HG03108 (cell line): ENCODE data around the gene TRAPPC13.
"Not testable (repeated sequence)": the region's sequence is repeated elsewhere in the genome, so short reads cannot be mapped to it uniquely, and the experiment has no call there.

Experiments used
- ATAC-seq: cut with Tn5 transposase; IDR thresholded peaks from one replicate; pipeline ENCODE4 v1.9.1; 2021; ENCODE audit warnings: moderate library complexity; ENCODE audit not compliant: unreplicated experiment

The TRAPPC13 gene

GRCh38 chr5:65674749-65675148 is 49.9 kb downstream of the TRAPPC13 start:
- ATAC-seq = no peak

DNA sequence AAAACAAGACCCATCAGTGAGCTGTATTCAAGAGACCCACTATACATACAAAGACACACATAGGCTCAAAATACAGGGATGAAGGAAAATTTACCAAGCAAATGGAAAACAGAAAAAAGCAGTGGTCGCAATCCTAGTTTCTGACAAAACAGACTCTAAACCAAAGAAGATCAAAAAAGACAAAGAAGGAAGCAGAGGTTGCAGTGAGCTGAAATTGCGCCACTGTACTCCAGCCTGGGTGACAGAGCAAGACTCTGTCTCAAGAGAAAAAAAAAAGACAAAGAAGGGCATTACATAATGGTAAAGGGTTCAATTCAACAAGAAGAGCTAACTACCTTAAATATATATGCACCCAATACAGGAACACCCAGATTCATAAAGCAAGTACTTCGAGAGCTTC is 51.2 kb downstream of the TRAPPC13 start:
- ATAC-seq = not testable (repeated sequence)

DNA sequence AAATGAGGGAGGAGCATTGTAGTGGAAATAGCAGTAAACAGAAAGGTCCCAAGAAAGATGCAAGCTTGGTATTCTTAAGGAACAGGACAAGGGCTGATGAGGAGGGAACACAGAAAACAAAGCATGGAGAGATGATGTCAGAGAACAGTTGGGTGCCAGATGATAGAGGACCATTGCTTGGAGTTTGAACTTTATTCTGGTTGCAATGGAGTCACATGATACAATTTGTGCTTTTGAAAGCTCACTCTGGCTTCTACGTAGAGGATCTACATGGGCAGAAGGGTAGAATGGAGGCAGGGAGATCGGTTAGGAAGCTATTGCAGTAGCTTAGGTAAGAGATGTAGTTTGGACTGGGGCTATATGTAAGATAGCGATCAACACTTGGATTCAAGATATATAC is 57.3 kb downstream of the TRAPPC13 start:
- no peak for ATAC-seq

GRCh38 chr5:65693121-65693520 is 68.3 kb downstream of the TRAPPC13 start:
- ATAC-seq = no peak

DNA sequence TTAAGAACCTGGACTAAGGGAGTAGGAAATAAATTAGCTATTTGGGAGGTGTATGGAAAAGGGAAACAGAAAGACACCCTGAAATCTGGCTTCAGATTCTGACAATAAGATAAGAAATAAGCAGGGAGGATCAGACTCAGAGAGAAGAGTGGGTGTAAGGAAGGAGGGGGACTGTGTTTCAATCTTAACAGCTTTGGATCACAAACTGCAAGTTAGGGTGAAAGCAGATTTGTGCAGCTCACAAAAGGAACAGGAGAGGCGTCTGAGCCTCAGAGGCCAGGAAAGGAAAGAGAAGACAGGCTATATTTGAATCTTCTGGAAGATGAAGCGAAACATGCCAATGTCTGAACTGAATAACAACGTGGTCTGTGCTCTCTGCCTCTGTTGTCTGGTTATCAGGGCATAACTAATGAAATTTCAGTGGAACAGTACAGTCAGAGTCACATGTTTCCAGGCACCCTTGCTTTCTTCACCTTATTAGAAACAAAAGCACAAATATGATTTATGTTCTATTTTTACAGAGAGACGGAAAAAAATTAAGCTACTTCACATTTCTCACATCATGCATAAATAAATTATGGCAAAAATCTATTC is 70.4 kb downstream of the TRAPPC13 start:
- ATAC-seq = no peak

GRCh38 chr5:65695896-65696295 is 71.1 kb downstream of the TRAPPC13 start:
- no peak for ATAC-seq

GRCh38 chr5:65696892-65697291 is 72.1 kb downstream of the TRAPPC13 start:
- ATAC-seq = no peak

- ATAC-seq = no peak
These were observed 74.5 kb downstream of the TRAPPC13 start for GRCh38 chr5:65699338-65699737.

GRCh38 chr5:65702036-65702435 is 77.2 kb downstream of the TRAPPC13 start:
- no peak for ATAC-seq

DNA sequence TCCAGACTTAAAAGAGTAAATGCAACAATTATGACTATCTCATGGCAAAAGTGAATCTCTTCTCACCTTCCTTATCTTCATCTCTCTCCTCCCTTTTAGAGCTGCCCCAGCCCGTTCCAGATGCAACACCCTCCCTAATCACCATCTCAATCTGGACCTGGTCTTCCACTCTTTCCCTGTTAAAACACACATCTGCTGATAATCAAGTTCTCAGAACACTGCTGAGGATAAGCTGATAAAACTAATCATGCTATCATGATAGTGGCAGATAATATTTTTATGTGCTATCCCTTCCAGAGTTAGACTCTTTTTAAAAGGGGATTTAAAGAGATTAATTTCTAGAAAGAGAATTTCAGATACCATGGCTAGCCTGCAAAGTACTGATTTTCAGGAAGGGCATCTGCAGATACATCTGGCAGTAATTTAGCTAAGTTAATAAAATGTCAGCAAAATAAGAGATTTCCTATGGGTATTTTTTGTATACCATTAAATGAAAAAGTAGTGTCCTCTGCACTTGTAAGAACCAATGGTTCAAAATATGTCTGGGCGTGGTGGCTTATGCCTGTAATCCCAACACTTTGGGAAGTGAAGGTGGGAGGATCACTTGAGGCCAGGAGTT is 79.9 kb downstream of the TRAPPC13 start:
- no peak for ATAC-seq

GRCh38 chr5:65707663-65708062 is 82.8 kb downstream of the TRAPPC13 start:
- no peak for ATAC-seq

DNA sequence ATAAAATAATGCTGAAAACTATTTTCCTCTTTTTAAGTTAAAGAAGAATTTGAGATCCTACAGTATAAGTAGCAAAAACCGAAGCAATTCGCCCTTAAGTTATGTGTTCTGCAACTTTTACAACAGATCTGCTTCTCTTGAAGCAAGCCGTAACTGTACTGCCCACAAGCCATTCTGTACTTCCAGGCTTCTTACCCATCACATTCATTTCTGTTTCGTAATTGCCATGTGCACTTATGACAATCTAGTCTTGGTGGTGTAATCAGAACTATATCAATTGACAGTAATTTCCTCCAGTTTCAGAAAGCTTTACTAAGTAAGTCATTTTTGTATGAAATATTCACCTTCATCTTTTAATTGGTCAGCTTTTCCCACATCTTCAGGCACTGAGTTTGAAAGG is 83.3 kb downstream of the TRAPPC13 start:
- no peak for ATAC-seq
